ENCODE data around the gene IL1RAP.
"Not testable (repeated sequence)": the region's sequence is repeated elsewhere in the genome, so short reads cannot be mapped to it uniquely, and the experiment has no call there.

Gene IL1RAP

DNA sequence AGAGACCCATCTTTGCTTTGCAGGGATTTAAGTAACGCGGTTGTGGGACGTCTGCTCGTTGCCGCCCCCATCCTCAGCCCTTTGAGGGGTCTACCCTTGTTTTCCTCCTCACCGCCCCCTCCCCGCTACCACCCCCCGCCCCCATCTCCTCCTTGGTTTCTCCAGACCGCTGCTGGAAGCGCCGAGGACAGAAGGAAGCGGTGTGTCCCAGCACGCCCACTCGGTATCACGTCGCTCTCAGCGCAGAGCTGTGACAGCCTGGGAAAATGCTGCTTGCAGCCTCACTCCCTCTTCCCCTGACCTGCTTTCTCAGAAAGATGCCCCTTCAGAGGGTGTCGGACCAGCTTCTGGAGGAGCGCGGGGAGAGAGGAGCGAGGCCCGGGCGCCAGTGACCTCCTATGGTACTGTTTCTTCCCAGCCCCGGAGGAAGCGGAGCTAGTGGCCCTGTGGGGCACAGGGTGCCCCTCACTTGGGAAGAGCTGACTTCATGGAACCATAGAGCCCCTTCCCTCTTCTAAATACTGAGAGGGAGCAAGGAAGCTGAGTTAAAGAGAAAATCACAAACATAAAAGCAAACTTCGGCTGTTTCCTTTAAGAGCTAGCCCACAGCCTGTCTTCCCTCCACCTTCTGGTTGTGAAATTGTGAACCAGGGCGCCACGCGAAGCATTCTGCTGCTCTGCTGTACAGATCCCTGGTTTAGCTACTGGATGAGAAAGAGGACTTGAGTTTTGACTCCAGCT, 698 bp downstream of the IL1RAP start:
- no peaks in the 10 kb centered on the region for H3K9me2 ChIP-seq (replicated peaks; ENCODE audit: insufficient read depth, low read length)
- H3K9me3 ChIP-seq (ENCODE audit: insufficient read depth, low read length) = no peaks in the 10 kb centered on the region
- peak overlapping the region; percentile 76 for H3K9ac ChIP-seq (ENCODE audit: low read length)
- H3F3A ChIP-seq (ENCODE audit: insufficient read depth) = no peaks in the 10 kb centered on the region
- no peaks in the 10 kb centered on the region for H4K20me1 ChIP-seq (ENCODE audit: low read depth, low read length)
- H3K4me3 ChIP-seq (ENCODE audit: insufficient read depth, low read length, poor library complexity, severe bottlenecking) = peak overlapping the region; percentile 98
- no peaks in the 10 kb centered on the region for H3K79me2 ChIP-seq (ENCODE audit: insufficient read depth, low read length)
- H3K36me3 ChIP-seq (ENCODE audit: low read length) = no peaks in the 10 kb centered on the region
- H3K27me3 ChIP-seq (ENCODE audit: low read length) = no peaks in the 10 kb centered on the region
- H3K27ac ChIP-seq (ENCODE audit: low read depth, low read length) = no peak overlapping the region
- peak overlapping the region; percentile 96 for H2AFZ ChIP-seq (ENCODE audit: low read depth, low read length, severe bottlenecking)
- H3K4me2 ChIP-seq (ENCODE audit: low read depth, low read length, poor library complexity, severe bottlenecking) = peak overlapping the region; percentile 67
- no peak for TF ChIP-seq EZH2phosphoT487 (conservative IDR thresholded peaks at IDR 0.05; ENCODE audit: low read length)
- TF ChIP-seq, protein P1, sequence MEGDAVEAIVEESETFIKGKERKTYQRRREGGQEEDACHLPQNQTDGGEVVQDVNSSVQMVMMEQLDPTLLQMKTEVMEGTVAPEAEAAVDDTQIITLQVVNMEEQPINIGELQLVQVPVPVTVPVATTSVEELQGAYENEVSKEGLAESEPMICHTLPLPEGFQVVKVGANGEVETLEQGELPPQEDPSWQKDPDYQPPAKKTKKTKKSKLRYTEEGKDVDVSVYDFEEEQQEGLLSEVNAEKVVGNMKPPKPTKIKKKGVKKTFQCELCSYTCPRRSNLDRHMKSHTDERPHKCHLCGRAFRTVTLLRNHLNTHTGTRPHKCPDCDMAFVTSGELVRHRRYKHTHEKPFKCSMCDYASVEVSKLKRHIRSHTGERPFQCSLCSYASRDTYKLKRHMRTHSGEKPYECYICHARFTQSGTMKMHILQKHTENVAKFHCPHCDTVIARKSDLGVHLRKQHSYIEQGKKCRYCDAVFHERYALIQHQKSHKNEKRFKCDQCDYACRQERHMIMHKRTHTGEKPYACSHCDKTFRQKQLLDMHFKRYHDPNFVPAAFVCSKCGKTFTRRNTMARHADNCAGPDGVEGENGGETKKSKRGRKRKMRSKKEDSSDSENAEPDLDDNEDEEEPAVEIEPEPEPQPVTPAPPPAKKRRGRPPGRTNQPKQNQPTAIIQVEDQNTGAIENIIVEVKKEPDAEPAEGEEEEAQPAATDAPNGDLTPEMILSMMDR (IDR thresholded peaks at IDR 0.05; ENCODE audit: insufficient read depth, low read length, poor library complexity, severe bottlenecking) = no peak

DNA sequence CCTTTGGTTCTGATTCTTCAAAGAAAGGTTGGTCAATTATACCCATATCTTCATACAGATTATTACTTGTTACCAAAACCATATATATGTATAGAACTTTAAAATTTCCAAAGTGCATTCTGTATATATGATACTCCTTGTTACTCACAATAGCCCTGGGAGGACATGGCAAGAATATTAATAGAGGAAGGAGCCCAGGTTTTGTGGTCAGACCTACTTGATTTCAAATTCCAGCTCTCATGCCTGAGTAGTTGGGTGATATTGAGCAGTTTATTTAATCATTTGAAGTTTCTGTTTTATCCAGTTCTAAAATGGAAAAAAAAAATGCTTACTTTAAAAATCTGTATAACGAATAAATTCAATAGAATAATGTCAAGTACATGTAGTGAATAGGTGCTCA, 2.5 kb downstream of the IL1RAP start:
- Histone ChIP-seq H3K79me2 (ENCODE audit: insufficient read depth, low read length) (no peaks in the 10 kb centered on the region), H3K27me3 (ENCODE audit: low read length) (no peaks in the 10 kb centered on the region), H3K4me2 (ENCODE audit: low read depth, low read length, poor library complexity, severe bottlenecking) (no peak overlapping the region), H3K9ac (ENCODE audit: low read length) (no peak overlapping the region), H3K36me3 (ENCODE audit: low read length) (no peaks in the 10 kb centered on the region), H3K4me3 (ENCODE audit: insufficient read depth, low read length, poor library complexity, severe bottlenecking) (no peak overlapping the region), H4K20me1 (ENCODE audit: low read depth, low read length) (no peaks in the 10 kb centered on the region), H3F3A (ENCODE audit: insufficient read depth) (no peaks in the 10 kb centered on the region), H3K9me3 (ENCODE audit: insufficient read depth, low read length) (no peaks in the 10 kb centered on the region), H3K27ac (ENCODE audit: low read depth, low read length) (no peak overlapping the region), H3K9me2 (replicated peaks; ENCODE audit: insufficient read depth, low read length) (no peaks in the 10 kb centered on the region), H2AFZ (ENCODE audit: low read depth, low read length, severe bottlenecking) (no peak overlapping the region)
- TF ChIP-seq EZH2phosphoT487 (conservative IDR thresholded peaks at IDR 0.05; ENCODE audit: low read length) = no peak
- TF ChIP-seq, protein P1 (IDR thresholded peaks at IDR 0.05; ENCODE audit: insufficient read depth, low read length, poor library complexity, severe bottlenecking) = no peak

DNA sequence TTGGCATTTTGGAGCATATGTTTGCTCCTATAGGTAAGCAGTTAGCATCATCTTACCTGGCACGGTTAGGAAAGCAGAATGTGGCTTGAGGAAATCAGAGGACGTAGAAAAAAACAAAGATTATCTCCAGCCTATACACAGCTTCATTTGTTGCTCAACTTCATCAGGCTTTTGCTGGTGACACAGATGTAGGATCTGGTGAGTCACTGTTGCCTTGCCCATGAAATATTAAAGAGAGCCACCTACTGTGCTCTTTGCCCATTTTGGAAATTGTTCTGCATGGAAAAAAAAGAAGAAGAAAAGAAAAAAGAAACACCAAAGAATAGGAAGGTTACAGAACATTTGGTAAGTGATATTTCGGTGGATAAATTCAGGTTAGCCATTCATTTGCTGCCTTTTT, 3.8 kb downstream of the IL1RAP start:
- no peak overlapping the region for H3K27ac ChIP-seq (ENCODE audit: low read depth, low read length)
- H3K36me3 ChIP-seq (ENCODE audit: low read length) = no peaks in the 10 kb centered on the region
- no peaks in the 10 kb centered on the region for H3K27me3 ChIP-seq (ENCODE audit: low read length)
- no peaks in the 10 kb centered on the region for H3F3A ChIP-seq (ENCODE audit: insufficient read depth)
- H3K9me2 ChIP-seq (replicated peaks; ENCODE audit: insufficient read depth, low read length) = no peaks in the 10 kb centered on the region
- no peaks in the 10 kb centered on the region for H3K79me2 ChIP-seq (ENCODE audit: insufficient read depth, low read length)
- H2AFZ ChIP-seq (ENCODE audit: low read depth, low read length, severe bottlenecking) = no peak overlapping the region
- H3K9me3 ChIP-seq (ENCODE audit: insufficient read depth, low read length) = no peaks in the 10 kb centered on the region
- H3K4me3 ChIP-seq (ENCODE audit: insufficient read depth, low read length, poor library complexity, severe bottlenecking) = no peak overlapping the region
- H3K9ac ChIP-seq (ENCODE audit: low read length) = no peak overlapping the region
- no peak for TF ChIP-seq EZH2phosphoT487 (conservative IDR thresholded peaks at IDR 0.05; ENCODE audit: low read length)
- TF ChIP-seq, protein P1 (IDR thresholded peaks at IDR 0.05; ENCODE audit: insufficient read depth, low read length, poor library complexity, severe bottlenecking) = no peak
- no peaks in the 10 kb centered on the region for H4K20me1 ChIP-seq (ENCODE audit: low read depth, low read length)
- H3K4me2 ChIP-seq (ENCODE audit: low read depth, low read length, poor library complexity, severe bottlenecking) = no peak overlapping the region

DNA sequence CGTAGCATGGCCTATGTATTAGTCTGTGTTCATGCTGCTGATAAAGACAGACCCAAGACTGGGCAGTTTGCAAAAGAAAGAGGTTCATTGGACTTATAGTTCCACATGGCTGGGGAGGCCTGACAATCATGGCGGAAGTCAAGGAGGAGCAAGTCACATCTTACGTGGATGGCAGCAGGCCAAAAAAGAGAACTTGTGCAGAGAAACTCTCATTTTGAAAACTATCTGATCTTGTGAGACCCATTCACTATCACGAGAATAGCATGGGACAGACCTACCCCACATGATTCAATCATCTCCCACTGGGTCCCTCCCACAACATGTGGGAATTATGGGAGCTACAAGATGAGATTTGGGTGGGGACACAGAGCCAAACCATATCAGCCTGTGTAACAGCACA, 4.6 kb downstream of the IL1RAP start:
- H2AFZ ChIP-seq (ENCODE audit: low read depth, low read length, severe bottlenecking); H3K9me2 ChIP-seq (replicated peaks; ENCODE audit: insufficient read depth, low read length); H3K4me3 ChIP-seq (ENCODE audit: insufficient read depth, low read length, poor library complexity, severe bottlenecking); H3K79me2 ChIP-seq (ENCODE audit: insufficient read depth, low read length); H3K27ac ChIP-seq (ENCODE audit: low read depth, low read length); H3K4me2 ChIP-seq (ENCODE audit: low read depth, low read length, poor library complexity, severe bottlenecking); H4K20me1 ChIP-seq (ENCODE audit: low read depth, low read length); H3K36me3 ChIP-seq (ENCODE audit: low read length); H3K9me3 ChIP-seq (ENCODE audit: insufficient read depth, low read length); H3F3A ChIP-seq (ENCODE audit: insufficient read depth); H3K9ac ChIP-seq (ENCODE audit: low read length); H3K27me3 ChIP-seq (ENCODE audit: low read length): not testable (repeated sequence)
